SK-N-SH treated with all-trans-retinoic acid at 6 μM for 48 hours (cell line): Measurements from ENCODE around the gene ANO5.

Source experiments
- ATAC-seq: fragments of 200-7000 bp; cut with Tn5 transposase; 3 replicates; pipeline ENCODE4 v1.9.1; 2020; ENCODE audit warnings: mild to moderate bottlenecking, moderate library complexity
- ARNTL ChIP-seq: fragments of 450-650 bp; formaldehyde crosslinking; IDR thresholded peaks from 2 replicates; pipeline ENCODE4 v1.5.0; 2020; ENCODE audit warnings: low read depth, mild to moderate bottlenecking, moderate library complexity, borderline replicate concordance
- BACH2 ChIP-seq: fragments of 250-450 bp; sonication (Bioruptor Pico); IDR thresholded peaks from 2 replicates; pipeline ENCODE4 v1.9.0; 2021; ENCODE audit warnings: mild to moderate bottlenecking, borderline replicate concordance
- CSDC2 ChIP-seq: fragments of 250-450 bp; sonication (Bioruptor Pico); IDR thresholded peaks from 2 replicates; pipeline ENCODE4 v1.5.0; 2020; ENCODE audit warnings: mild to moderate bottlenecking, moderate library complexity
- ESRRG ChIP-seq: fragments of 250-450 bp; sonication (Bioruptor Pico); IDR thresholded peaks from 2 replicates; pipeline ENCODE4 v1.6.1; 2021; ENCODE audit warnings: mild to moderate bottlenecking
- GLIS3 ChIP-seq: fragments of 250-450 bp; sonication (Bioruptor Pico); IDR thresholded peaks from 2 replicates; pipeline ENCODE4 v1.5.0; 2020; ENCODE audit warnings: mild to moderate bottlenecking, moderate library complexity
- ISL1 ChIP-seq: fragments of 250-450 bp; sonication (Bioruptor Pico); IDR thresholded peaks from 2 replicates; pipeline ENCODE4 v2.1.2; 2022; ENCODE audit warnings: mild to moderate bottlenecking, moderate library complexity
- OSR1 ChIP-seq: fragments of 250-450 bp; sonication (Bioruptor Pico); IDR thresholded peaks from 2 replicates; pipeline ENCODE4 v1.8.0; 2022; ENCODE audit warnings: moderate library complexity, mild to moderate bottlenecking, inconsistent platforms
- PATZ1 ChIP-seq: fragments of 250-450 bp; sonication (Bioruptor Pico); IDR thresholded peaks from 2 replicates; pipeline ENCODE4 v1.8.0; 2020; ENCODE audit warnings: mild to moderate bottlenecking, moderate library complexity, borderline replicate concordance
- POU6F1 ChIP-seq: fragments of 250-450 bp; sonication (Bioruptor Pico); IDR thresholded peaks from 2 replicates; pipeline ENCODE4 v1.8.0; 2021; ENCODE audit warnings: low read depth, mild to moderate bottlenecking, moderate library complexity, borderline replicate concordance
- PPARA ChIP-seq: fragments of 250-450 bp; sonication (Bioruptor Pico); IDR thresholded peaks from 2 replicates; pipeline ENCODE4 v1.5.0; 2020; ENCODE audit warnings: mild to moderate bottlenecking, borderline replicate concordance
- RARB ChIP-seq: fragments of 250-450 bp; sonication (Bioruptor Pico); IDR thresholded peaks from 2 replicates; pipeline ENCODE4 v1.8.0; 2021; ENCODE audit warnings: mild to moderate bottlenecking, moderate library complexity
- SNAI2 ChIP-seq: fragments of 250-450 bp; sonication (Bioruptor Pico); IDR thresholded peaks from 2 replicates; pipeline ENCODE4 v1.5.0; 2020; ENCODE audit warnings: mild to moderate bottlenecking, moderate library complexity
- TCF4 ChIP-seq: fragments of 250-450 bp; sonication (Bioruptor Pico); IDR thresholded peaks from 2 replicates; pipeline ENCODE4 v1.8.0; 2021; ENCODE audit warnings: mild to moderate bottlenecking, moderate library complexity, borderline replicate concordance
- TOX ChIP-seq: fragments of 250-450 bp; sonication (Bioruptor Pico); IDR thresholded peaks from 2 replicates; pipeline ENCODE4 v1.8.0; 2021; ENCODE audit warnings: mild to moderate bottlenecking, moderate library complexity, borderline replicate concordance
- TSHZ2 ChIP-seq: fragments of 250-450 bp; sonication (Bioruptor Pico); IDR thresholded peaks from 2 replicates; pipeline ENCODE4 v1.5.0; 2020; ENCODE audit warnings: mild to moderate bottlenecking, moderate library complexity
- ZC3H10 ChIP-seq: fragments of 250-450 bp; sonication (Bioruptor Pico); IDR thresholded peaks from 2 replicates; pipeline ENCODE4 v1.5.1; 2021; ENCODE audit warnings: mild to moderate bottlenecking, moderate library complexity
- ZFP3 ChIP-seq: fragments of 250-450 bp; sonication (Bioruptor Pico); IDR thresholded peaks from 2 replicates; pipeline ENCODE4 v1.5.0; 2020; ENCODE audit warnings: mild to moderate bottlenecking, moderate library complexity
- ZFP30 ChIP-seq: fragments of 450-650 bp; formaldehyde crosslinking; IDR thresholded peaks from 2 replicates; pipeline ENCODE4 v1.5.0; 2022; ENCODE audit warnings: mild to moderate bottlenecking, moderate library complexity
- ZNF565 ChIP-seq: fragments of 450-650 bp; formaldehyde crosslinking; conservative IDR thresholded peaks from 2 replicates; pipeline ENCODE4 v1.5.0; 2020; ENCODE audit warnings: low read depth, mild to moderate bottlenecking, moderate library complexity
- ZNF70 ChIP-seq: fragments of 450-650 bp; formaldehyde crosslinking; IDR thresholded peaks from 2 replicates; pipeline ENCODE4 v1.5.0; 2020; ENCODE audit warnings: mild to moderate bottlenecking, moderate library complexity
- ZNF8 ChIP-seq: fragments of 450-650 bp; formaldehyde crosslinking; IDR thresholded peaks from 2 replicates; pipeline ENCODE4 v1.5.0; 2020; ENCODE audit warnings: mild to moderate bottlenecking, moderate library complexity
- TF ChIP-seq, protein P1 (sequence below): fragments of 250-450 bp; sonication (Bioruptor Pico); IDR thresholded peaks from 2 replicates; pipeline ENCODE4 v1.5.1; 2020; ENCODE audit warnings: low read depth, mild to moderate bottlenecking, moderate library complexity
- TF ChIP-seq, protein P2 (sequence below): fragments of 250-450 bp; sonication (Bioruptor Pico); IDR thresholded peaks from 2 replicates; pipeline ENCODE4 v1.5.1; 2021; ENCODE audit warnings: mild to moderate bottlenecking, moderate library complexity

Gene ANO5

DNA sequence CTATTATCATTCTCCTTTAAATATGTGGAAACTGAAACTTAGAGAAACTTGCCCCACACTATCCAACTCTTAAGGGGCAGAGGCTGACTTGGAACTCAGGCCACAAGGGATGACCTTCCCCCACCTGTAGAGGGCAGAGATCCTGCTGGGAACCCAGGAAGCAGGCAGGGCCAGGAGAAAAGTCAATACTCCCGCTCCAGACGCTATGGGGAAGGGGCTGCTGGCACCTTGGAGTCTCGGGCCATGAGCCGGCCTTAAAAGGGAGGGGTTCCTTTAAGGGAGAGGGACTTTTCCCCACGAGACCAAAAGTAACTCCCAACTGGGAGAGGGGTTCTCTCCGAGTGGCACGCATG, 620 bp upstream of the ANO5 start:
- ATAC-seq = peak; percentile 35
- no peak for TF ChIP-seq PATZ1 (CRISPR knock-in tag)
- no peak for TF ChIP-seq ZFP3 (CRISPR knock-in tag)
- no peak for TF ChIP-seq TOX (CRISPR knock-in tag)
- TF ChIP-seq ZNF565 (CRISPR knock-in tag) = no peak
- TF ChIP-seq GLIS3 = no peak
- TF ChIP-seq TSHZ2 (CRISPR knock-in tag) = no peak
- TF ChIP-seq, protein P1, sequence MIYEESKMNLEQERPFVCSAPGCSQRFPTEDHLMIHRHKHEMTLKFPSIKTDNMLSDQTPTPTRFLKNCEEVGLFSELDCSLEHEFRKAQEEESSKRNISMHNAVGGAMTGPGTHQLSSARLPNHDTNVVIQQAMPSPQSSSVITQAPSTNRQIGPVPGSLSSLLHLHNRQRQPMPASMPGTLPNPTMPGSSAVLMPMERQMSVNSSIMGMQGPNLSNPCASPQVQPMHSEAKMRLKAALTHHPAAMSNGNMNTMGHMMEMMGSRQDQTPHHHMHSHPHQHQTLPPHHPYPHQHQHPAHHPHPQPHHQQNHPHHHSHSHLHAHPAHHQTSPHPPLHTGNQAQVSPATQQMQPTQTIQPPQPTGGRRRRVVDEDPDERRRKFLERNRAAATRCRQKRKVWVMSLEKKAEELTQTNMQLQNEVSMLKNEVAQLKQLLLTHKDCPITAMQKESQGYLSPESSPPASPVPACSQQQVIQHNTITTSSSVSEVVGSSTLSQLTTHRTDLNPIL (CRISPR knock-in tag) = no peak
- no peak for TF ChIP-seq TCF4 (CRISPR knock-in tag)
- TF ChIP-seq ZNF70 (CRISPR knock-in tag) = no peak
- no peak for TF ChIP-seq ARNTL (CRISPR knock-in tag)
- no peak for TF ChIP-seq ZC3H10 (CRISPR knock-in tag)
- no peak for TF ChIP-seq RARB (CRISPR knock-in tag)
- no peak for TF ChIP-seq SNAI2 (CRISPR knock-in tag)
- no peak for TF ChIP-seq ZNF8 (CRISPR knock-in tag)
- no peak for TF ChIP-seq PPARA (CRISPR knock-in tag)
- no peak for TF ChIP-seq ISL1
- TF ChIP-seq, protein P2, sequence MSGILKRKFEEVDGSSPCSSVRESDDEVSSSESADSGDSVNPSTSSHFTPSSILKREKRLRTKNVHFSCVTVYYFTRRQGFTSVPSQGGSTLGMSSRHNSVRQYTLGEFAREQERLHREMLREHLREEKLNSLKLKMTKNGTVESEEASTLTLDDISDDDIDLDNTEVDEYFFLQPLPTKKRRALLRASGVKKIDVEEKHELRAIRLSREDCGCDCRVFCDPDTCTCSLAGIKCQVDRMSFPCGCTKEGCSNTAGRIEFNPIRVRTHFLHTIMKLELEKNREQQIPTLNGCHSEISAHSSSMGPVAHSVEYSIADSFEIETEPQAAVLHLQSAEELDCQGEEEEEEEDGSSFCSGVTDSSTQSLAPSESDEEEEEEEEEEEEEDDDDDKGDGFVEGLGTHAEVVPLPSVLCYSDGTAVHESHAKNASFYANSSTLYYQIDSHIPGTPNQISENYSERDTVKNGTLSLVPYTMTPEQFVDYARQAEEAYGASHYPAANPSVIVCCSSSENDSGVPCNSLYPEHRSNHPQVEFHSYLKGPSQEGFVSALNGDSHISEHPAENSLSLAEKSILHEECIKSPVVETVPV (CRISPR knock-in tag) = no peak
- TF ChIP-seq CSDC2 = no peak
- no peak for TF ChIP-seq OSR1 (CRISPR knock-in tag)

GRCh38 chr11:22193348-22194051, 615 bp downstream of the ANO5 start:
- TF ChIP-seq ZC3H10 (CRISPR knock-in tag) (no peak), TOX (CRISPR knock-in tag) (no peak), ZNF8 (CRISPR knock-in tag) (no peak), TSHZ2 (CRISPR knock-in tag) (no peak), SNAI2 (CRISPR knock-in tag) (no peak), GLIS3 (no peak), ZFP3 (CRISPR knock-in tag) (no peak), ZFP30 (CRISPR knock-in tag) (no peak), RARB (CRISPR knock-in tag) (no peak), CSDC2 (no peak), ZNF70 (CRISPR knock-in tag) (no peak), POU6F1 (CRISPR knock-in tag) (no peak), ESRRG (CRISPR knock-in tag) (no peak), BACH2 (CRISPR knock-in tag) (no peak), PPARA (CRISPR knock-in tag) (no peak), TCF4 (CRISPR knock-in tag) (no peak)
- TF ChIP-seq, protein P2 (CRISPR knock-in tag) = no peak
- TF ChIP-seq, protein P1 (CRISPR knock-in tag) = no peak
- ATAC-seq = peak; percentile 66
